NT2/D1 (cell line): ENCODE data around the gene JUNB.
A peak's percentile ranks its signal among the peaks of the same experiment; 100 is the strongest.

ENCODE experiments used
- DNase-seq: peaks from one replicate; pipeline ENCODE4 v3.0.0-alpha.2; 2011; ENCODE audit warnings: low read depth, low spot score
- H3K27me3 ChIP-seq: 2 replicates; pipeline ENCODE4 v1.6.0; 2011; ENCODE audit warnings: mild to moderate bottlenecking; ENCODE audit not compliant: insufficient read length, insufficient read depth
- H3K36me3 ChIP-seq: 2 replicates; pipeline ENCODE4 v1.6.1; 2011; ENCODE audit warnings: mild to moderate bottlenecking, low read length, mixed read lengths; ENCODE audit not compliant: insufficient read depth, insufficient read length
- H3K4me1 ChIP-seq: 2 replicates; pipeline ENCODE4 v1.5.1; 2011; ENCODE audit not compliant: insufficient read depth, insufficient read length
- H3K4me3 ChIP-seq: 2 replicates; pipeline ENCODE4 v1.5.1; 2011; ENCODE audit warnings: low read depth; ENCODE audit not compliant: insufficient read length
- H3K9ac ChIP-seq: 2 replicates; pipeline ENCODE4 v1.6.0; 2011; ENCODE audit warnings: low read depth; ENCODE audit not compliant: insufficient read length
- H3K9me3 ChIP-seq: 2 replicates; pipeline ENCODE4 v1.5.1; 2011; ENCODE audit warnings: mild to moderate bottlenecking, low read length; ENCODE audit not compliant: insufficient read depth
- SUZ12 ChIP-seq: IDR thresholded peaks from 2 replicates; pipeline ENCODE4 v1.6.1; 2011; ENCODE audit not compliant: insufficient read length, insufficient read depth; ENCODE audit errors: extremely low read depth
- YY1 ChIP-seq: IDR thresholded peaks from 2 replicates; pipeline ENCODE4 v1.6.1; 2011; ENCODE audit not compliant: insufficient read length, insufficient read depth
- ZNF274 ChIP-seq: IDR thresholded peaks from 2 replicates; pipeline ENCODE4 v1.6.1; 2011; ENCODE audit warnings: mild to moderate bottlenecking, low read depth, low read length

The JUNB gene

DNA sequence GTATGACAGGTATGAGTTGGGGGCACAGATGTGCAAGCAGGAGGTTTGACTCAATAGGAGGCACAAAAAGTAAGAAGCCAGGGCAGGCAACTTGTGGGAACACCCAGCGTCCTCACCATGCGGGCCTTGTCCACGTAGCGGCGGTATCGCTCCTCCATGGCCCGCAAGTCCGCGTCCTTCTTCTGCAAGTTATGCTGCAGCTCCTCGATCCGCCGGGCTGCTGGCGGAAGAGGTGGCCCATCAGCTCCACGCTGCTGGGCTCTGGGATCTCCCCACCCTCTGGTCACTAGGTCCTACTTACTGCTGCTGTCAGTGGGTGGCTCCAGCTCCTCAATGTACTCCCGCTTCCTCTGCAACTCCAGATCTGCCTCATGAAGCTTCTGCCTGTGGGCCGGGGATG is 26.6 kb upstream of the JUNB start:
- peaks cover 6% of the 10 kb centered on the region for H3K4me1 ChIP-seq
- H3K27me3 ChIP-seq: no peaks in the 10 kb centered on the region
- H3K9me3 ChIP-seq: peaks cover 10% of the 10 kb centered on the region; the same call in 1 of the 2 replicates
- no peak overlapping the region for H3K9ac ChIP-seq
- peaks cover 46% of the 10 kb centered on the region for H3K36me3 ChIP-seq
- DNase-seq: no peak
- no peak overlapping the region for H3K4me3 ChIP-seq
- TF ChIP-seq YY1 (no peak), ZNF274 (no peak), SUZ12 (no peak)

- H3K27me3 ChIP-seq: no peaks in the 10 kb centered on the region
- H3K9me3 ChIP-seq: peaks cover 10% of the 10 kb centered on the region; the same call in 1 of the 2 replicates
- peaks cover 56% of the 10 kb centered on the region for H3K36me3 ChIP-seq
- peaks cover 6% of the 10 kb centered on the region for H3K4me1 ChIP-seq
- H3K4me3 ChIP-seq: peak overlapping the region; percentile 56
- peak; percentile 70 for DNase-seq
- peak overlapping the region; percentile 82 for H3K9ac ChIP-seq
- TF ChIP-seq SUZ12: no peak
- no peak for TF ChIP-seq YY1
- no peak for TF ChIP-seq ZNF274
Measured at GRCh38 chr19:12766051-12766521, 25.2 kb upstream of the JUNB start.

- Histone ChIP-seq H3K9me3 (peaks cover 10% of the 10 kb centered on the region; the same call in 1 of the 2 replicates), H3K9ac (no peak overlapping the region), H3K27me3 (no peaks in the 10 kb centered on the region), H3K4me1 (peaks cover 6% of the 10 kb centered on the region), H3K4me3 (no peak overlapping the region), H3K36me3 (peaks cover 52% of the 10 kb centered on the region)
- DNase-seq: no peak
- no peak for TF ChIP-seq YY1
- TF ChIP-seq SUZ12: no peak
- TF ChIP-seq ZNF274: no peak
Measured at GRCh38 chr19:12767150-12767549, 24.1 kb upstream of the JUNB start.

DNA sequence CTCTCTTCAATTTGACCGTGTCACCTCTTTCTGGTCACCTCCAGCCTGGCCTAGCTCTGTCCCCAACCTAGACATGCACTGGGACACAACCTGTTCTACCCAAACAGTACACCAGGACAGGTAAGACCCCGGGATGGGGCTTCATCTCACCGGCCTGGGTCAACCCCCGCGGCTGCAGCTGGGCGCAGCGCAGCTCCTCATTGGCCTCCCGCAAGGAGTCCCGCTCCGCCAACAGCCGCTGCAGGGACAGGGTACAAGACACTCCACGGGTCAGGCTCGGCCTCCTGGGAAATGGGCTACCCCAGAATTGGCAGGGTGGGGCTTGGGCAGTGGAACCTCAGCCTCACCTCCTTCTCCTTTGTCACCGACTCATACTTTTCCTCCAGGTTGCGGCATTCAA is 23.6 kb upstream of the JUNB start:
- Histone ChIP-seq H3K9ac (no peak overlapping the region), H3K9me3 (peaks cover 10% of the 10 kb centered on the region; the same call in 1 of the 2 replicates), H3K4me3 (no peak overlapping the region), H3K36me3 (peaks cover 48% of the 10 kb centered on the region), H3K4me1 (peaks cover 6% of the 10 kb centered on the region), H3K27me3 (no peaks in the 10 kb centered on the region)
- no peak for TF ChIP-seq SUZ12
- no peak for TF ChIP-seq YY1
- no peak for TF ChIP-seq ZNF274
- DNase-seq: no peak

- no peak for DNase-seq
- no peak for TF ChIP-seq YY1
- H3K4me1 ChIP-seq: peaks cover 9% of the 10 kb centered on the region
- H3K27me3 ChIP-seq: no peaks in the 10 kb centered on the region
- no peaks in the 10 kb centered on the region for H3K9me3 ChIP-seq
- H3K9ac ChIP-seq: peak overlapping the region; percentile 57
- peaks cover 34% of the 10 kb centered on the region for H3K36me3 ChIP-seq
- no peak overlapping the region for H3K4me3 ChIP-seq
Measured at GRCh38 chr19:12769689-12770088, 21.6 kb upstream of the JUNB start.

DNA sequence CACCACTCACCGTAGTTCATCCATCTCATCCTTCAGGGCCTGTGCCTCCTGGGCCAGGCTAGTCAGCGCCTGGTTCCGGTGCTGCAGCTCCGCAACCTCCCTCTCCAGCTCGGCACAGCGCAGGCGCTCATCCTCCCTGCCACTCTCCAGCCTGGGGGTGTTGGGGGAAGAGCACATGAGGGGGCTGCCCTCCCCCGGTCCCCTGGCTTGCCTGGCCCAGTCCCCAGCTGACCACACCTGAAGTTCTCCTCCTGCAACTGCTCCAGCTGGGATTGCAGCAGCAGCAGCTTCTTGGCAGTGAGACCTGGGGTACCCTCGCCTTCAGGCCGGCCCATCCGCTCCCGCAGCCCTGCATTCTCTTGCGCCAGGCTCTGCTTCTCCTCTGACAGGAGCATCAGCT is 20.4 kb upstream of the JUNB start:
- Histone ChIP-seq H3K4me1 (peaks cover 10% of the 10 kb centered on the region), H3K9ac (peak overlapping the region; percentile 28), H3K9me3 (no peaks in the 10 kb centered on the region), H3K36me3 (peaks cover 29% of the 10 kb centered on the region), H3K27me3 (no peaks in the 10 kb centered on the region), H3K4me3 (no peak overlapping the region)
- DNase-seq: no peak
- TF ChIP-seq YY1: no peak
- TF ChIP-seq SUZ12: no peak
- no peak for TF ChIP-seq ZNF274

DNA sequence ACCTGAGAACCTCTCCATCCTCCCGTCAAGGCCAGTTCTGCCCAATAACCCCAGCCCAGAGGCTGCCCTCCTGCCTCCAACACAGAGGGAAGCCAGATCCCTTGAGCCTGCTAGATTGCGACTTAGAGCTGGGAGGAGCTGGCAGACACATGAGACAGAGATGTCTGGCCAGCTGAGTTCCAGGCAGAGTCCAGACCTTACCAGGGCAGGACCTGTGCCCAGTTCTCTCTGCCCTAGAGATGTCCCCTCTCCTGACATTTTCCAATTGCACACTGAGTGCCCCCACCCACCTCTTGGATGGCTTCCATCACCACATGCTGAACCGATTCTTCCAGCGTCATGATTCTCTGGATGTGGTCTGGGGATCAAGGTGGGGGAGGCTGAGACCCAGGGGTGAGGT is 19.0 kb upstream of the JUNB start:
- Histone ChIP-seq H3K27me3 (no peaks in the 10 kb centered on the region), H3K4me1 (peaks cover 12% of the 10 kb centered on the region), H3K36me3 (peaks cover 27% of the 10 kb centered on the region), H3K9ac (no peak overlapping the region), H3K9me3 (no peaks in the 10 kb centered on the region), H3K4me3 (no peak overlapping the region)
- DNase-seq: no peak
- TF ChIP-seq SUZ12 (no peak), YY1 (no peak), ZNF274 (no peak)

GRCh38 chr19:12773571-12773970 is 17.7 kb upstream of the JUNB start:
- no peak for TF ChIP-seq YY1
- TF ChIP-seq SUZ12: no peak
- TF ChIP-seq ZNF274: no peak
- DNase-seq: no peak
- H3K9ac ChIP-seq: peak overlapping the region; percentile 16

More at GRCh38 chr19:12773571-12773970, 17.7 kb upstream of the JUNB start:
- Histone ChIP-seq H3K4me3 (no peak overlapping the region), H3K9me3 (no peaks in the 10 kb centered on the region), H3K4me1 (peaks cover 13% of the 10 kb centered on the region), H3K27me3 (peaks cover 3% of the 10 kb centered on the region), H3K36me3 (peaks cover 18% of the 10 kb centered on the region)
